Measurements from ENCODE around the gene GCSAM. TPM values are rescaled to one million over a fixed set of nuclear protein-coding genes. Genes with fewer than 3 reads are reported as not detected.

The GCSAM gene
- total RNA-seq, 4 donors from 2014 or later = 0.52 to 1.8 (median 0.91) TPM; not detected in 1

- 90% methylated on average over 2 of the region's 2 CpGs for WGBS, 2 donors
- no peak for TF ChIP-seq CTCF (IDR thresholded peaks at IDR 0.05)
- no peak for TF ChIP-seq POLR2A (IDR thresholded peaks at IDR 0.05)
- intact Hi-C loops (cut with DNase I; ENCODE audit: low total_unique reads) = no loop called here
- no peak for DNase-seq (ENCODE audit: low spot score in 2 of 2)
- H3K4me3 ChIP-seq (ENCODE audit: low read depth, poor library complexity, severe bottlenecking) = no peak overlapping the region
These were observed 9.5 kb downstream of the GCSAM start for GRCh38 chr3:112123548-112123947.

GRCh38 chr3:112122870-112123269 is 10.2 kb downstream of the GCSAM start:
- no peak overlapping the region for H3K4me3 ChIP-seq (ENCODE audit: low read depth, poor library complexity, severe bottlenecking)
- TF ChIP-seq POLR2A (IDR thresholded peaks at IDR 0.05) (no peak), CTCF (IDR thresholded peaks at IDR 0.05) (no peak)
- intact Hi-C loops (cut with DNase I; ENCODE audit: low total_unique reads) = no loop called here
- DNase-seq (ENCODE audit: low spot score in 2 of 2) = no peak

- no peak for TF ChIP-seq CTCF (IDR thresholded peaks at IDR 0.05)
- H3K4me3 ChIP-seq (ENCODE audit: low read depth, poor library complexity, severe bottlenecking) = no peak overlapping the region
- intact Hi-C loops (cut with DNase I; ENCODE audit: low total_unique reads) = no loop called here
These were observed 11.2 kb downstream of the GCSAM start for GRCh38 chr3:112121577-112122547.

GRCh38 chr3:112119962-112120836 is 12.8 kb downstream of the GCSAM start:
- no peak for DNase-seq (ENCODE audit: low spot score in 2 of 2)
- H3K4me3 ChIP-seq (ENCODE audit: low read depth, poor library complexity, severe bottlenecking) = no peak overlapping the region
- 67% methylated on average over 9 of the region's 9 CpGs for WGBS, 2 donors
- TF ChIP-seq POLR2A (IDR thresholded peaks at IDR 0.05) (no peak), CTCF (IDR thresholded peaks at IDR 0.05) (no peak)
- intact Hi-C loops (cut with DNase I; ENCODE audit: low total_unique reads) = no loop called here

More at GRCh38 chr3:112121577-112122547, 11.2 kb downstream of the GCSAM start:
- DNase-seq (ENCODE audit: low spot score in 2 of 2) = no peak
- 94 to 96% methylated on average over 2 of the region's 2 CpGs for WGBS, 2 donors

GRCh38 chr3:112117841-112118571 is 15.0 kb downstream of the GCSAM start:
- intact Hi-C loops (cut with DNase I; ENCODE audit: low total_unique reads) = no loop called here

More at GRCh38 chr3:112117841-112118571, 15.0 kb downstream of the GCSAM start:
- H3K4me3 ChIP-seq (ENCODE audit: low read depth, poor library complexity, severe bottlenecking) = no peak overlapping the region
- TF ChIP-seq POLR2A (IDR thresholded peaks at IDR 0.05) = no peak
- TF ChIP-seq CTCF (IDR thresholded peaks at IDR 0.05) = no peak
- 84 to 88% methylated on average over 4 of the region's 4 CpGs for WGBS, 2 donors
- no peak for DNase-seq (ENCODE audit: low spot score in 2 of 2)

All from lower leg skin (tissue), 4 donors.